Measurements from ENCODE around the gene POLR1A. TPM values are rescaled to one million over a fixed set of nuclear protein-coding genes. Genes with fewer than 3 reads are reported as not detected.

POLR1A gene
- total RNA-seq, 1 experiment from 2014 or later, result 62.7 TPM

DNA sequence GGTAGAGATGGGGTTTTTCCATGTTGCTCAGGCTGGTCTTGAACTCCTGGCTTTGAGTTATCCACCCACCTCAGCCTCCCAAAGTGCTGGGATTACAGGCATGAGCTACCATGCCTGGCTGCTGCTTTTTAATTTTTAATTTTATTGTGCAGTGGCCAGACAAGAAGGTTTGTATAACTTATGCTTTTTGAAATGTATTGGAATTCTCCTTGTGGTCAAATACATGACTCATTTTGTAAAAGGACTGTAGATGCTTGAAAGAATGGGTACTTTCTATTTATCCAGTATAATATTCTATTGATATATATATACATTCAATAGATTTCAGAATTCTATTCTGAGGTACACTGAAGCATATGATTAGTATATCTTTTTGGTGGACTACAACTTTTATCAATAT, 134.3 kb downstream of the POLR1A start:
- TF ChIP-seq, protein P1, sequence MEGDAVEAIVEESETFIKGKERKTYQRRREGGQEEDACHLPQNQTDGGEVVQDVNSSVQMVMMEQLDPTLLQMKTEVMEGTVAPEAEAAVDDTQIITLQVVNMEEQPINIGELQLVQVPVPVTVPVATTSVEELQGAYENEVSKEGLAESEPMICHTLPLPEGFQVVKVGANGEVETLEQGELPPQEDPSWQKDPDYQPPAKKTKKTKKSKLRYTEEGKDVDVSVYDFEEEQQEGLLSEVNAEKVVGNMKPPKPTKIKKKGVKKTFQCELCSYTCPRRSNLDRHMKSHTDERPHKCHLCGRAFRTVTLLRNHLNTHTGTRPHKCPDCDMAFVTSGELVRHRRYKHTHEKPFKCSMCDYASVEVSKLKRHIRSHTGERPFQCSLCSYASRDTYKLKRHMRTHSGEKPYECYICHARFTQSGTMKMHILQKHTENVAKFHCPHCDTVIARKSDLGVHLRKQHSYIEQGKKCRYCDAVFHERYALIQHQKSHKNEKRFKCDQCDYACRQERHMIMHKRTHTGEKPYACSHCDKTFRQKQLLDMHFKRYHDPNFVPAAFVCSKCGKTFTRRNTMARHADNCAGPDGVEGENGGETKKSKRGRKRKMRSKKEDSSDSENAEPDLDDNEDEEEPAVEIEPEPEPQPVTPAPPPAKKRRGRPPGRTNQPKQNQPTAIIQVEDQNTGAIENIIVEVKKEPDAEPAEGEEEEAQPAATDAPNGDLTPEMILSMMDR (conservative IDR thresholded peaks at IDR 0.05), result no peak
- Mint-ChIP-seq H3K27me3 (ENCODE audit: low read depth) (peaks cover 13% of the 10 kb centered on the region), H3K9me3 (peaks cover 20% of the 10 kb centered on the region in 2 experiments), H3K27ac (no peak overlapping the region), H3K4me1 (no peaks in the 10 kb centered on the region), H3K4me3 (no peak overlapping the region), H3K36me3 (ENCODE audit: insufficient read depth in 1 of 3, low read depth in 3 of 3) (peaks cover 0 to 5% (median 2%) of the 10 kb centered on the region in 3 experiments; a peak in 2 of 7 replicates)
- Histone ChIP-seq H4K91ac (ENCODE audit: insufficient read length, low read depth, low read length) (no peak overlapping the region), H4K5ac (ENCODE audit: insufficient read length, low read depth, low read length) (no peak overlapping the region), H2BK15ac (ENCODE audit: low read depth, low read length) (no peak overlapping the region), H2AK5ac (ENCODE audit: insufficient read length, low read length) (no peak overlapping the region), H3K27ac (ENCODE audit: insufficient read length, low read depth, low read length) (no peak overlapping the region), H3T11ph (ENCODE audit: low read length) (no peak overlapping the region), H3K4me1 (ENCODE audit: insufficient read depth, low read length) (no peaks in the 10 kb centered on the region), H4K20me1 (ENCODE audit: control insufficient read depth, insufficient read depth, insufficient read length) (no peaks in the 10 kb centered on the region), H2AFZ (ENCODE audit: low read length) (no peak overlapping the region), H3K4me2 (ENCODE audit: insufficient read depth, insufficient read length, low read length) (no peak overlapping the region), H2BK5ac (ENCODE audit: insufficient read length, low read length) (no peak overlapping the region), H2BK20ac (ENCODE audit: low read depth, low read length, poor library complexity, severe bottlenecking) (no peak overlapping the region), H3K79me1 (ENCODE audit: insufficient read depth, low read depth, low read length, poor library complexity, severe bottlenecking) (no peaks in the 10 kb centered on the region), H3K56ac (ENCODE audit: insufficient read length, low read depth, low read length) (no peak overlapping the region), H3K9ac (ENCODE audit: extremely low read depth, insufficient read length, low read length) (no peak overlapping the region), H3K23ac (ENCODE audit: insufficient read length, low read depth, low read length) (no peak overlapping the region), H3K27me3 (ENCODE audit: insufficient read depth, low read length) (no peaks in the 10 kb centered on the region), H3K23me2 (ENCODE audit: insufficient read length, low read depth, low read length, poor library complexity, severe bottlenecking) (no peaks in the 10 kb centered on the region), H4K8ac (replicated peaks; ENCODE audit: insufficient read length, low read depth, low read length) (no peak overlapping the region), H3K79me2 (ENCODE audit: insufficient read depth, low read length) (no peaks in the 10 kb centered on the region), H3K4ac (ENCODE audit: low read depth, low read length) (no peak overlapping the region), H3K9me3 (ENCODE audit: control insufficient read depth, low read depth, low read length) (no peaks in the 10 kb centered on the region), H2BK120ac (ENCODE audit: low read depth, low read length, poor library complexity, severe bottlenecking) (no peak overlapping the region), H3K18ac (ENCODE audit: insufficient read length, low read depth, low read length) (no peak overlapping the region), H3K14ac (ENCODE audit: insufficient read depth, low read length) (no peak overlapping the region), H2BK12ac (ENCODE audit: insufficient read length, low read depth, low read length) (no peak overlapping the region)
- no peak for DNase-seq

Other genes starting within 250 kb of the POLR1A start
- gene ST3GAL5, start 216.9 kb downstream of the POLR1A start, total RNA-seq (2021), result 3.3 and 3.9 TPM in 2 replicates
- gene PTCD3, start 349 bp upstream of the POLR1A start, total RNA-seq (2021), result 161 and 180 TPM in 2 replicates
- 112 and 116 TPM in 2 replicates for gene IMMT, start 89.6 kb upstream of the POLR1A start, total RNA-seq (2021)
- gene MRPL35, start 93.6 kb upstream of the POLR1A start, total RNA-seq (2021), result 43.5 and 47.5 TPM in 2 replicates
- 0.66 and 1.3 TPM in 2 replicates for gene REEP1, start 231.7 kb upstream of the POLR1A start, total RNA-seq (2021)